ENCODE results near the gene MRPS31.

GRCh38 chr13:40765602-40766001, 5.4 kb downstream of the MRPS31 start:
- TF ChIP-seq, protein P1, sequence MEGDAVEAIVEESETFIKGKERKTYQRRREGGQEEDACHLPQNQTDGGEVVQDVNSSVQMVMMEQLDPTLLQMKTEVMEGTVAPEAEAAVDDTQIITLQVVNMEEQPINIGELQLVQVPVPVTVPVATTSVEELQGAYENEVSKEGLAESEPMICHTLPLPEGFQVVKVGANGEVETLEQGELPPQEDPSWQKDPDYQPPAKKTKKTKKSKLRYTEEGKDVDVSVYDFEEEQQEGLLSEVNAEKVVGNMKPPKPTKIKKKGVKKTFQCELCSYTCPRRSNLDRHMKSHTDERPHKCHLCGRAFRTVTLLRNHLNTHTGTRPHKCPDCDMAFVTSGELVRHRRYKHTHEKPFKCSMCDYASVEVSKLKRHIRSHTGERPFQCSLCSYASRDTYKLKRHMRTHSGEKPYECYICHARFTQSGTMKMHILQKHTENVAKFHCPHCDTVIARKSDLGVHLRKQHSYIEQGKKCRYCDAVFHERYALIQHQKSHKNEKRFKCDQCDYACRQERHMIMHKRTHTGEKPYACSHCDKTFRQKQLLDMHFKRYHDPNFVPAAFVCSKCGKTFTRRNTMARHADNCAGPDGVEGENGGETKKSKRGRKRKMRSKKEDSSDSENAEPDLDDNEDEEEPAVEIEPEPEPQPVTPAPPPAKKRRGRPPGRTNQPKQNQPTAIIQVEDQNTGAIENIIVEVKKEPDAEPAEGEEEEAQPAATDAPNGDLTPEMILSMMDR (IDR thresholded peaks at IDR 0.05) = no peak
- no peak for TF ChIP-seq POLR2A (IDR thresholded peaks at IDR 0.05)
